GM18909 (cell line): ENCODE data around the gene TICAM1.
"Not testable (repeated sequence)": the region's sequence is repeated elsewhere in the genome, so short reads cannot be mapped to it uniquely, and the experiment has no call there.

Experiments
- ATAC-seq: cut with Tn5 transposase; IDR thresholded peaks from one replicate; pipeline ENCODE4 v1.9.1; 2021; ENCODE audit warnings: mild to moderate bottlenecking; ENCODE audit not compliant: unreplicated experiment, poor library complexity

TICAM1 gene

GRCh38 chr19:4831304-4831978 is at the start of gene TICAM1:
Gene TICAM1, minus strand, starts transcription at chr19:4831712. Its CDS starts 13,335 bp downstream, at chr19:4818377.
- ATAC-seq: peak; percentile 74

- no peak for ATAC-seq
Observed at GRCh38 chr19:4879041-4879440, 47.5 kb upstream of the TICAM1 start.

GRCh38 chr19:4878491-4878968 is 47.0 kb upstream of the TICAM1 start:
- no peak for ATAC-seq

- ATAC-seq: no peak
Observed at GRCh38 chr19:4877753-4878490, 46.4 kb upstream of the TICAM1 start.

- ATAC-seq: no peak
Observed at GRCh38 chr19:4873930-4874329, 42.4 kb upstream of the TICAM1 start.

GRCh38 chr19:4871711-4872110 is 40.2 kb upstream of the TICAM1 start:
- ATAC-seq: no peak

- no peak for ATAC-seq
Observed at GRCh38 chr19:4870025-4870700, 38.7 kb upstream of the TICAM1 start.

GRCh38 chr19:4868286-4868834 is 36.8 kb upstream of the TICAM1 start:
- ATAC-seq: no peak

- ATAC-seq: peak; percentile 68
Observed at GRCh38 chr19:4867534-4868285, 36.2 kb upstream of the TICAM1 start, which contains the start of gene PLIN3. Gene PLIN3, minus strand, starts transcription at chr19:4867667. Its CDS starts 6,273 bp downstream, at chr19:4861394.

GRCh38 chr19:4866595-4867424 is 35.3 kb upstream of the TICAM1 start:
- no peak for ATAC-seq

GRCh38 chr19:4861147-4861546 is 29.6 kb upstream of the TICAM1 start:
- ATAC-seq: no peak

GRCh38 chr19:4859697-4860096 is 28.2 kb upstream of the TICAM1 start:
- no peak for ATAC-seq

GRCh38 chr19:4856468-4856867 is 25.0 kb upstream of the TICAM1 start:
- ATAC-seq: not testable (repeated sequence)

- not testable (repeated sequence) for ATAC-seq
Observed at GRCh38 chr19:4853506-4853905, 22.0 kb upstream of the TICAM1 start.

GRCh38 chr19:4852484-4852883 is 21.0 kb upstream of the TICAM1 start:
- no peak for ATAC-seq

GRCh38 chr19:4851551-4852290 is 20.2 kb upstream of the TICAM1 start:
- no peak for ATAC-seq

GRCh38 chr19:4849019-4849418 is 17.5 kb upstream of the TICAM1 start:
- no peak for ATAC-seq

- no peak for ATAC-seq
Observed at GRCh38 chr19:4847190-4847973, 15.9 kb upstream of the TICAM1 start.
